HL-60 (cell line): ENCODE measurements around the gene WFIKKN2.

Experiments used
- DNase-seq, 2 experiments: peaks; one replicate each; pipeline ENCODE4 v3.0.0-alpha.2; 2010 to 2020; ENCODE audit warnings: low read depth in 1 of 2, low spot score in 1 of 2
- H3K27ac ChIP-seq: fragments of 250-450 bp; sonication (Bioruptor Pico); replicated peaks from 2 replicates; pipeline ENCODE4 v1.5.1; 2020; ENCODE audit warnings: mild to moderate bottlenecking, moderate library complexity
- H3K27me3 ChIP-seq: fragments of 250-450 bp; sonication (Bioruptor Pico); 2 replicates; pipeline ENCODE4 v1.5.1; 2021; ENCODE audit warnings: mild to moderate bottlenecking, moderate library complexity; ENCODE audit not compliant: insufficient read depth, poor library complexity, severe bottlenecking
- H3K4me3 ChIP-seq: replicated peaks from 2 replicates; pipeline ENCODE4 v1.5.1; 2011; ENCODE audit warnings: mild to moderate bottlenecking, control low read depth, low read length; ENCODE audit not compliant: insufficient read depth
- CTCF ChIP-seq: IDR thresholded peaks from one replicate; pipeline ENCODE4 v1.5.1; 2011; ENCODE audit warnings: low read length, control low read depth, inconsistent platforms; ENCODE audit not compliant: insufficient read depth
- GABPA ChIP-seq: IDR thresholded peaks from 2 replicates; pipeline ENCODE4 v1.6.1; 2012; ENCODE audit warnings: low read depth
- POLR2AphosphoS5 ChIP-seq: IDR thresholded peaks from 2 replicates; pipeline ENCODE4 v1.6.1; 2012; ENCODE audit warnings: low read depth
- REST ChIP-seq: IDR thresholded peaks from 2 replicates; pipeline ENCODE4 v1.6.1; 2012; ENCODE audit warnings: low read depth; ENCODE audit not compliant: insufficient replicate concordance
- SPI1 ChIP-seq: IDR thresholded peaks from 2 replicates; pipeline ENCODE4 v1.6.1; 2012; ENCODE audit warnings: low read depth, mild to moderate bottlenecking, borderline replicate concordance

The WFIKKN2 gene

GRCh38 chr17:50867363-50868139 is 32.2 kb downstream of the WFIKKN2 start:
- H3K27me3 ChIP-seq, result no peaks in the 10 kb centered on the region
- H3K4me3 ChIP-seq, result peak overlapping the region; percentile 44
- peak; percentile 91 to 97 for DNase-seq
- peak overlapping the region; percentile 99 for H3K27ac ChIP-seq
- TF ChIP-seq REST, result no peak
- no peak for TF ChIP-seq CTCF
- TF ChIP-seq POLR2AphosphoS5, result no peak; the same call in 1 of the 2 replicates
- peak; percentile 89 for TF ChIP-seq SPI1

GRCh38 chr17:50868140-50868438 is 32.7 kb downstream of the WFIKKN2 start:
- Histone ChIP-seq H3K4me3 (peak overlapping the region; percentile 44), H3K27me3 (no peaks in the 10 kb centered on the region), H3K27ac (peak overlapping the region; percentile 99)
- DNase-seq, result no peak
- TF ChIP-seq REST, result no peak

GRCh38 chr17:50868602-50869001 is 33.2 kb downstream of the WFIKKN2 start:
- no peak overlapping the region for H3K27ac ChIP-seq
- no peaks in the 10 kb centered on the region for H3K27me3 ChIP-seq
- TF ChIP-seq GABPA (no peak), POLR2AphosphoS5 (no peak), REST (no peak), CTCF (no peak), SPI1 (no peak)
- no peak for DNase-seq
- H3K4me3 ChIP-seq, result no peak overlapping the region
